ENCODE results near the gene IRF2BP2.
"Not testable (repeated sequence)": the region's sequence is repeated elsewhere in the genome, so short reads cannot be mapped to it uniquely, and the experiment has no call there.

Gene IRF2BP2

GRCh38 chr1:234634922-234635321, 24.9 kb upstream of the IRF2BP2 start:
- not testable (repeated sequence) for DNase-seq (ENCODE audit: insufficient read length, low spot score); FAIRE-seq

GRCh38 chr1:234634387-234634786, 24.4 kb upstream of the IRF2BP2 start:
- FAIRE-seq = no peak
- no peak for DNase-seq (ENCODE audit: insufficient read length, low spot score)

- FAIRE-seq (no peak), DNase-seq (ENCODE audit: insufficient read length, low spot score) (no peak)
These were observed 23.4 kb upstream of the IRF2BP2 start for GRCh38 chr1:234633246-234634003.

GRCh38 chr1:234632225-234632624, 22.2 kb upstream of the IRF2BP2 start:
- FAIRE-seq (no peak), DNase-seq (ENCODE audit: insufficient read length, low spot score) (no peak)

- DNase-seq (ENCODE audit: insufficient read length, low spot score) (peak; percentile 70), FAIRE-seq (no peak)
These were observed 21.7 kb upstream of the IRF2BP2 start for GRCh38 chr1:234631721-234632125.

GRCh38 chr1:234629026-234629425, 19.0 kb upstream of the IRF2BP2 start:
- DNase-seq (ENCODE audit: insufficient read length, low spot score) = no peak
- FAIRE-seq = no peak

GRCh38 chr1:234628089-234628488, 18.1 kb upstream of the IRF2BP2 start:
- FAIRE-seq = no peak
- no peak for DNase-seq (ENCODE audit: insufficient read length, low spot score)

- FAIRE-seq = no peak
- DNase-seq (ENCODE audit: insufficient read length, low spot score) = no peak
These were observed 17.3 kb upstream of the IRF2BP2 start for GRCh38 chr1:234627009-234627950.

GRCh38 chr1:234626391-234626790, 16.4 kb upstream of the IRF2BP2 start:
- no peak for DNase-seq (ENCODE audit: insufficient read length, low spot score)
- no peak for FAIRE-seq

- FAIRE-seq (no peak), DNase-seq (ENCODE audit: insufficient read length, low spot score) (no peak)
These were observed 14.7 kb upstream of the IRF2BP2 start for GRCh38 chr1:234624724-234625117.

- no peak for FAIRE-seq
- DNase-seq (ENCODE audit: insufficient read length, low spot score) = no peak
These were observed 11.8 kb upstream of the IRF2BP2 start for GRCh38 chr1:234621657-234622335.

- DNase-seq (ENCODE audit: insufficient read length, low spot score) (no peak), FAIRE-seq (no peak)
These were observed 11.1 kb upstream of the IRF2BP2 start for GRCh38 chr1:234621127-234621468.

GRCh38 chr1:234620272-234621126, 10.5 kb upstream of the IRF2BP2 start:
- no peak for DNase-seq (ENCODE audit: insufficient read length, low spot score)

GRCh38 chr1:234619794-234620247, 9.8 kb upstream of the IRF2BP2 start:
- DNase-seq (ENCODE audit: insufficient read length, low spot score) = no peak
- no peak for FAIRE-seq

More at GRCh38 chr1:234620272-234621126, 10.5 kb upstream of the IRF2BP2 start:
- FAIRE-seq = no peak

- FAIRE-seq (no peak), DNase-seq (ENCODE audit: insufficient read length, low spot score) (no peak)
These were observed 9.1 kb upstream of the IRF2BP2 start for GRCh38 chr1:234619071-234619480.

- no peak for DNase-seq (ENCODE audit: insufficient read length, low spot score)
- no peak for FAIRE-seq
These were observed 8.7 kb upstream of the IRF2BP2 start for GRCh38 chr1:234618737-234619049.

GRCh38 chr1:234617986-234618736, 8.2 kb upstream of the IRF2BP2 start:
- DNase-seq (ENCODE audit: insufficient read length, low spot score) = peak; percentile 61
- no peak for FAIRE-seq

GRCh38 chr1:234617131-234617985, 7.4 kb upstream of the IRF2BP2 start:
- FAIRE-seq (no peak), DNase-seq (ENCODE audit: insufficient read length, low spot score) (no peak)

- FAIRE-seq = no peak
- DNase-seq (ENCODE audit: insufficient read length, low spot score) = no peak
These were observed 6.7 kb upstream of the IRF2BP2 start for GRCh38 chr1:234616644-234617043.

Measured in HTR-8/SVneo (cell line).